Activated T-cell treated with anti-CD3 and anti-CD28 coated beads, Interleukin-2, amount 50 U/mL, for 24 hours (primary cell): ENCODE results near the gene UAP1L1.
A peak's percentile ranks its signal among the peaks of the same experiment; 100 is the strongest.

ENCODE experiments used
- DNase-seq: peaks from one replicate; pipeline ENCODE4 v3.0.0-alpha.2; 2020
- H3K27ac Mint-ChIP-seq: 2 replicates; pipeline ENCODE4 v1.8.0; 2020; ENCODE audit warnings: mild to moderate bottlenecking, mixed read lengths
- H3K27me3 Mint-ChIP-seq: 2 replicates; pipeline ENCODE4 v1.8.0; 2020; ENCODE audit warnings: mixed read lengths
- H3K36me3 Mint-ChIP-seq: 2 replicates; pipeline ENCODE4 v1.8.0; 2020; ENCODE audit warnings: low read depth, mixed read lengths
- H3K4me1 Mint-ChIP-seq: 2 replicates; pipeline ENCODE4 v1.8.0; 2020; ENCODE audit warnings: low read depth, mixed read lengths
- H3K4me3 Mint-ChIP-seq: 2 replicates; pipeline ENCODE4 v1.8.0; 2020; ENCODE audit warnings: mild to moderate bottlenecking, moderate library complexity, mixed read lengths
- H3K9me3 Mint-ChIP-seq: 2 replicates; pipeline ENCODE4 v1.8.0; 2020; ENCODE audit warnings: mixed read lengths

The UAP1L1 gene

DNA sequence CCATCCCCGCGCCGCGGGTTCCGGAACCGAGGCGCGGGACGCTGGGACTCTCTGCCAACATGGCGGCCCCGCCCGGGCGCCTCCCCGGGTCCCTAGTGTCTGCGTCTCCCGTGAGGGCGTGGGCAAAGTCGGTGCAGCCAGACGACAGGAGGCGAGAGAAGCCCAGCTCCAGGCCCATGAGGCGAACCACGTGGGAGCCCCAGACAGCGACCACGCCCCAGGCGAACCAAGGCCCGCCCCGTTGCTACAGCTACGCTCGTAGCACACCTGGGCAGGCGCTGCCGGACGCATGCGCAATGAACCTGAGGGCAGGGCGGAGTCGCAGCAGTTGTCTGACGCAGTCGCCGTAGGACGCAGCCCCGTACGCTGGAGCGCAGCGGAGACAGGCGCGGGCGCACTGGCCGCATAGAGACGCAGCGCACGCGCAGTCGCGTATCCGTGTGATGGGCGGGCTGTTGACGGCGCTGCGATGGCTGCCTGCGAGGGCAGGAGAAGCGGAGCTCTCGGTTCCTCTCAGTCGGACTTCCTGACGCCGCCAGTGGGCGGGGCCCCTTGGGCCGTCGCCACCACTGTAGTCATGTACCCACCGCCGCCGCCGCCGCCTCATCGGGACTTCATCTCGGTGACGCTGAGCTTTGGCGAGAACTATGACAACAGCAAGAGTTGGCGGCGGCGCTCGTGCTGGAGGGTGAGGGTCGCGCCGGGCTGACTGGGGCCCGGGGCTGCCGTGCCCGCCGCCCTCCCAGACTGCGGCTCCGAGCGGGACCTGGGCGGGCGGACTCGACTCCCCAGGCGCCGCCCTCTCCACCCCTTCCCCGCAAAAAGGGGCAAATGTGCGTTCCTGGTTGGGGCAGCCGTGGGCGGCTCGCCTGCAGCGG, 9.5 kb downstream of the UAP1L1 start, which contains the start of gene MAN1B1:
MAN1B1 (plus strand) TSS at position 455 of the 878 bp plus-strand sequence; CDS start at position 470, 15 bp downstream.
- Mint-ChIP-seq H3K4me3 (peak within 1 kb of the TSS; percentile 87), H3K4me1 (peaks cover 44% of the 10 kb centered on the region), H3K9me3 (no peaks in the 10 kb centered on the region), H3K27ac (peak within 1 kb of the TSS; percentile 97), H3K36me3 (peaks cover 59% of the 10 kb centered on the region), H3K27me3 (no peaks in the 10 kb centered on the region)
- DNase-seq, result peak; percentile 99

DNA sequence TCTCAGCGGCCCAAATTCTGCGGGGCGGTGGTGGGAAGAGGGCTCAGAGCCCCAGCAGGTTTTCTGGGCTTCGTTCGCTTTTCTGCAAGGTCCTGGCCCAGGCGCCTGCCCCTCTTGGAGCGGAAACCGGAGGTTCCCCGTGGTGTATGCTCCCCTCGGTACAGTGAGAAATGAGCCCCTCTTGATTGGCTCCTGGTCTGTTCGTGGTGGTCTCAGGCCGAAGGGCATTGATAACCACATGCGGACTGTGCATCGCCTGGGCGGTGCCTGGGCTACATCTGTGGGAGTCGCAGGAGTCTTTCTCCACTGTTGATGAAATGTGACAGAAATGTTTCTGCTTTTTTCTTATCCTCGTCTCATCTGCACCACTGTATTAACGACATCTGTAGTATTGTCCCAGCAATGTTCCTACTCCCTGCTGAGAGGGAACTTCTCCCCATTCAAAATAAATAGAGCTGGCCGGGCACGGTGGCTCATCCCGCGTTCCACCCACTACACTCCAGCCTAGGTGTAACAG, 10.2 kb downstream of the UAP1L1 start:
- Mint-ChIP-seq H3K9me3 (no peaks in the 10 kb centered on the region), H3K36me3 (peaks cover 58% of the 10 kb centered on the region), H3K4me3 (peak overlapping the region; percentile 87), H3K4me1 (peaks cover 44% of the 10 kb centered on the region), H3K27me3 (no peaks in the 10 kb centered on the region), H3K27ac (peak overlapping the region; percentile 92)
- no peak for DNase-seq

DNA sequence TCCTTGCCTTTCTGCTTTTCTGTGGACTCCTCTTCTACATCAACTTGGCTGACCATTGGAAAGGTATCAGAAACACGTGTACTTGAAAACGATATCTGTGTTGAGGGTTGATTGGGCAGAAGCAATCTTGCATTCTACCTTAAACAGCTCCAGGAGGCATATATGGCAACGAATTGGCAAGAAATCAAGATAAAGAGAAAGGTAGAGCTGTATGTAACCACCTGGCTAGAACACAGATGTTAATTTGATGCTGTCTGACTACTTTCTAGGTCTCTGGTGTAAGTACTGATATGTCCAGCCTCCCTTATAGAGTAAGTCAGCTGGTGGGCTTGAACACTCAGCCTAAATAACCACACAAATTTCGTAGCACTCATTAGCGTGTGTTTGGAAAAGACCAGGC, 10.8 kb downstream of the UAP1L1 start:
- Mint-ChIP-seq H3K4me1 (peaks cover 44% of the 10 kb centered on the region), H3K27ac (peak overlapping the region; percentile 92), H3K9me3 (no peaks in the 10 kb centered on the region), H3K27me3 (no peaks in the 10 kb centered on the region), H3K4me3 (peak overlapping the region; percentile 87), H3K36me3 (peaks cover 60% of the 10 kb centered on the region)
- no peak for DNase-seq

DNA sequence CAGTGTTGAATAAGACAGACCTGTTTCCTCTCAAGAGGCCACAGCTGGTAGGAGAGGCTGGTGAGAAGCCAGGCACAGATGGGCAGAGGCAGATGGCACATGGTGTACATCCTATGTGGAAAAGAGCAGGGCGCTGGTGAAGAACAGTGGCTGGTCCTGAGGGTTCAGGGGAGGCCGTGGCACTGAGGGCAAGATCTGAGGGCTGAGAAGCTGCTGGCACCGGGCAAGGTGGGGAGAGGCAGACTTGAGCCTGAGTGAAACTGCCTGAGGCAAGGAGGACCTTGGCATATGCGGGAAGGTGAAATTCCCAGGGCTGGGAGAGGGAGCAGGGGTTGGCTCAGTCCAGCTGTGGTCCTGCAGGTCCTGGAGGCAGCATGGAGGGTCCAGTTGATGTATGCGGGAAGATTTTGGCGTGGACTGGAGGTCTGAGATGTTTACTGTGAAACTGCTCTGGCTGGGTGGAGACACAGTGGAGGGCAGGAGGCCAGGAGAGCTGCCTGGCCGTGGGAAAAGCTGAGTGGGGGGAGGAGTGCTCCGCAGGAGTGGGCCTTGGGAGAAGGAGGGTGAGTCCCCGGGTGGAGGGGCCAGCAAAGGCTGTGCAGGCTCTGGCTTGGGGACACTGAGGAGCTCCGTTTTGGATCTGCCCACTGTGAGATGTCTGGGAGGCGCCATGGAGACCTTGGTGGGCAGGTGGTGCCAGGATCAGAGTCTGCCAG, 12.1 kb downstream of the UAP1L1 start:
- Mint-ChIP-seq H3K4me3 (no peak overlapping the region), H3K36me3 (peaks cover 56% of the 10 kb centered on the region), H3K9me3 (no peaks in the 10 kb centered on the region), H3K27me3 (no peaks in the 10 kb centered on the region), H3K27ac (peak overlapping the region; percentile 92), H3K4me1 (peaks cover 38% of the 10 kb centered on the region)
- DNase-seq, result no peak

DNA sequence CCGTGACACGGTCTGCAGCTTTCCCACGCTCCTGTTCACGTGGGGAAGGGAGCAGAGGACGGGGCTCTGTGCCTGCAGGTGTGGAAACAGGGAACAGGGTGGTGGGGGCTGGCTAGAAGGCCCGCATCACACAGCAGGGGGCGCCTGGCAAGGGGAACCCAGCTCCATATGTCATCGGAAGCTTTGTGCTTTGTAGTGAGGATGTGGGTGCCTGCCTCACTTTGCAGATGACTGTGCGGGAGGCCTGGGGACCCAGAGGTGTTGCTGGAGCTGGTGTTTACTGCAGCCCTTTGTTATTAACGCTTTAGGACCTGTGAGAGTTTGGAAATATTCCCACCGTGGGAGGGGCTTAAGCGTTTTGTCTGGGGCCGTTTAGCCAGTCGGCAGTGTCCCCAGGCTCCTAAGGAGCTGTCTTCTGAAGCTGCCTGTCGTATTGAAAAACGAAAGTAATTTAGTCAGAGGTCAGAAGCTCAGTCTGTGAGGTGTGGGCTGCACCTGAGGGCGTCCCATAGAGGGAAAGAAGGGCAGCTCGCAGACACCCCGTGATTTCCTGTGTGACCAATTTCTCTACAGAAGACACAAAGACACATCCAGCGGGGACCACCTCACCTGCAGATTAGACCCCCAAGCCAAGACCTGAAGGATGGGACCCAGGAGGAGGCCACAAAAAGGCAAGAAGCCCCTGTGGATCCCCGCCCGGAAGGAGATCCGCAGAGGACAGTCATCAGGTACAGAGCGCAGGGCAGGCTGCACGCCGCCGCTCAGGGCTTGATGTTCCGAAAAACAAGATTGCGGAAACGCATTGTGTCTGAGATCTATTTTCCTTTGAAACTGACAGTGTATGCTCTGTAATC, 18.6 kb downstream of the UAP1L1 start:
- Mint-ChIP-seq H3K9me3 (no peaks in the 10 kb centered on the region), H3K4me3 (peak overlapping the region; percentile 79), H3K27me3 (no peaks in the 10 kb centered on the region), H3K36me3 (peaks cover 51% of the 10 kb centered on the region), H3K27ac (peak overlapping the region; percentile 97), H3K4me1 (peaks cover 28% of the 10 kb centered on the region)
- peak; percentile 87 for DNase-seq

DNA sequence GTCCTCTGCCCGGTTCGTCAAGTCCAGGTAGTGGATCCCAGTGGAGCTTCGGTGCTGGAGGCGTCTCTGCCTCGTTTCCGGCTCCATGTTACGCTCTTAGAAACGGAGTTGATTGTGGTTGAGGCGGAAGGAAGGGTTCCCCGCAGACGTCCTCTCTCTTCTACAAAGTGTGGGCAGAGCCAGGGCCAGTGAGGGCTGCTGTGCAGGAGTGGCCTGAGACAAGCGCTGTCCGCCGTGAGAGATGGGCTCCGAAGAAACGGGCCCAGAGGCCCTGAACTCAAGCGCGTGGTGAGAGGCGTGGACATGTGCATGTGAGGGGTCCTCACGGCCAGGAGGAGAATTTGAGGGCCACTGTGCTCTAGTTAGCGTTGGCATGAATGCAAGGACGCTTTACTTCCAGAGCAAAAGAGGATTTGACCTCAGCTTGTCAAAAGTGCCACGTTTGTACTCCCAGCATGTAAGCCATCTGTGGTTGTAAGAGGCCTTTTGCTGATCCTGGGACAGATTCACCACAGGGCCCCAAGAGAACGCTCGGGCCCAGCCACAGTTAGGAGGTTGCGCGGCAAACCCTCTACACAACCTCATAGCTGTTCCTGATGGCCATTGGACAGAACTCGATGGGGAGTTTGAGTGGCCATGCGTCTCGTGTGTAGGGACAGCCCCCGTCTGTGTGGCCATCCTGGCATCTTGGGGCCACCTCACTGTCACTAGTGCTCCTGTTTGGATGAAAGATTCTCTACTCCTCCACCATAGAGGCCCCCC, 19.6 kb downstream of the UAP1L1 start:
- no peaks in the 10 kb centered on the region for H3K9me3 Mint-ChIP-seq
- H3K4me3 Mint-ChIP-seq, result peak overlapping the region; percentile 79
- peak overlapping the region; percentile 97 for H3K27ac Mint-ChIP-seq
- H3K36me3 Mint-ChIP-seq, result peaks cover 43% of the 10 kb centered on the region
- peaks cover 28% of the 10 kb centered on the region for H3K4me1 Mint-ChIP-seq
- DNase-seq, result no peak
- H3K27me3 Mint-ChIP-seq, result no peaks in the 10 kb centered on the region

DNA sequence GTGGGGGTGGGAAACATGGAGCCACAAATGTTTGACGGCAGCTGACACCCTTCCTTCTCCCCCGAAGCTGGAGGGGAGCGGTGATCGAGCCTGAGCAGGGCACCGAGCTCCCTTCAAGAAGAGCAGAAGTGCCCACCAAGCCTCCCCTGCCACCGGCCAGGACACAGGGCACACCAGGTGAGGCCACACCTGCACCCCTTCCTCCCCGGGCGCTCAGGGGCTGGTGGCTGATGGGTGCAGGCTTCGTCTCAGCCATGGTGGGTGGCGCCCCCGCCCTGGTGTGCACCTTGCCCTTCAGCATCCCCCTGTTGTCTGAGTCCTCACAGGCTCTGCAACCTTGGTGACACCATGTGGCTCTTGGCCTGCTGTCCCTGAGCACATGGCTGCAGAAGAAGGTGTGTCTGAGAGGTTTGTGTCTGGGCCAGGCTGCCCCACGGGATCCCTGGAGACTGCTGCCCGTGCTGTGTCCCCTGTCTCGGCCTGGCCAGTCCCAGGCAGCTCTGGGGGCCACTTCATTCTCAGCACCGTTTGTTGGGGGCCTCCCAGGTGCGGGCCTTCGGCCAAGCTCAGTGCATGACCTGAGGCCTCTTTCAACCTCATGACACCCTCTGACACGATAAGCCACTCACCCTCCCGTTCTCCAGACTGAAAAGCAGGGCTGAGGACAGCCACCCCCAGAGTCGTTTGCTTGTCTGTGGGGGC, 20.6 kb downstream of the UAP1L1 start:
- H3K27ac Mint-ChIP-seq, result no peak overlapping the region
- no peak overlapping the region for H3K4me3 Mint-ChIP-seq
- peaks cover 35% of the 10 kb centered on the region for H3K36me3 Mint-ChIP-seq
- H3K27me3 Mint-ChIP-seq, result no peaks in the 10 kb centered on the region
- no peaks in the 10 kb centered on the region for H3K9me3 Mint-ChIP-seq
- peaks cover 28% of the 10 kb centered on the region for H3K4me1 Mint-ChIP-seq
- no peak for DNase-seq

DNA sequence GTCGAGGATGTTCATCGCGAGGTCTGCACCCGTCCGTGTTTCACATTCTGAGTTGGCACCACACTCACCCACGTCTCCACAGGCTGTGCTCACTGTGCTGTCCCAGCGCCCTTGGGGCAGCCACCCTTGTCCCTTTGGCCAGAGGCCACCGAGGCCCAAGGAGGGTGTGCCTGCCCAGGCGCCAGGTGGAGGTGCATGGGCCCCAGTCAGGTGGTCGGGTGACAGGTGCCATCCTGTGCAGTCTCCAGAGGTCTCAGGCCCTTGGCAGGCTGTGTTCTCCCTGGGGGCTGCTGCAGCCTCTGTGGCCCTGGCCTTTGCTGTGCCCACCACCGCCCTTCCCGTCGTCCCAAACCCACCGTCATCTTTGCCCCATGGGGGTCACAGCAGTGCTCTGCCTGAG, 21.9 kb downstream of the UAP1L1 start:
- Mint-ChIP-seq H3K4me3 (no peak overlapping the region), H3K36me3 (peaks cover 31% of the 10 kb centered on the region), H3K27me3 (no peaks in the 10 kb centered on the region), H3K4me1 (peaks cover 26% of the 10 kb centered on the region), H3K27ac (no peak overlapping the region), H3K9me3 (peaks cover 5% of the 10 kb centered on the region)
- DNase-seq, result no peak

DNA sequence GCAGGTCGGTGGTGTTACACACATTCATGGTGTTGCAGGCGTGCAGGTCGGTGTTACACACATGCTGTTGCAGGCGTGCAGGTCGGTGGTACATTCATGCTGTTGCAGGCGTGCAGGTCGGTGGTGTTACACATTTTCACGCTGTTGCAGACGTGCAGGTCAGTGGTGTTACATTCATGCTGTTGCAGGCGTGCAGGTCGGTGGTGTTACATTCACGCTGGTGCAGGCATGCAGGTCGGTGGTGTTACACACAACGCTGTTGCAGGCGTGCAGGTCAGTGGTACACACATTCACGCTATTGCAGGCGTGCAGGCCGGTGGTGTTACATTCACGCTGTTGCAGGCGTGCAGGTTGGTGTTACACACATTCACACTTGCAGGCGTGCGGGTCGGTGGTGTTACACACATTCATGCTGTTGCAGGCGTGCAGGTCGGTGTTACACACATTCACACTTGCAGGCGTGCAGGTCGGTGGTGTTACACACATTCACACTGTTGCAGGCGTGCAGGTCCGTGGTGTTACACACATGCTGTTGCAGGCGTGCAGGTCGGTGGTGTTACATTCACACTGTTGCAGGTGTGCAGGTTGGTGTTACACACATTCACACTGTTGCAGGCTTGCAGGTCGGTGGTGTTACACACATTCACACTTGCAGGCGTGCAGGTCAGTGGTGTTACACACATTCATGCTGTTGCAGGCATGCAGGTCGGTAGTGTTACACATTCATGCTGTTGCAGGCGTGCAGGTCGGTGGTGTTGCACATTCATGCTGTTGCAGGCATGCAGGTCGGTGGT, 26.1 kb downstream of the UAP1L1 start:
- Mint-ChIP-seq H3K27me3 (no peaks in the 10 kb centered on the region), H3K9me3 (peaks cover 5% of the 10 kb centered on the region), H3K4me1 (no peaks in the 10 kb centered on the region), H3K36me3 (peaks cover 21% of the 10 kb centered on the region), H3K4me3 (no peak overlapping the region), H3K27ac (no peak overlapping the region)
- DNase-seq, result no peak

DNA sequence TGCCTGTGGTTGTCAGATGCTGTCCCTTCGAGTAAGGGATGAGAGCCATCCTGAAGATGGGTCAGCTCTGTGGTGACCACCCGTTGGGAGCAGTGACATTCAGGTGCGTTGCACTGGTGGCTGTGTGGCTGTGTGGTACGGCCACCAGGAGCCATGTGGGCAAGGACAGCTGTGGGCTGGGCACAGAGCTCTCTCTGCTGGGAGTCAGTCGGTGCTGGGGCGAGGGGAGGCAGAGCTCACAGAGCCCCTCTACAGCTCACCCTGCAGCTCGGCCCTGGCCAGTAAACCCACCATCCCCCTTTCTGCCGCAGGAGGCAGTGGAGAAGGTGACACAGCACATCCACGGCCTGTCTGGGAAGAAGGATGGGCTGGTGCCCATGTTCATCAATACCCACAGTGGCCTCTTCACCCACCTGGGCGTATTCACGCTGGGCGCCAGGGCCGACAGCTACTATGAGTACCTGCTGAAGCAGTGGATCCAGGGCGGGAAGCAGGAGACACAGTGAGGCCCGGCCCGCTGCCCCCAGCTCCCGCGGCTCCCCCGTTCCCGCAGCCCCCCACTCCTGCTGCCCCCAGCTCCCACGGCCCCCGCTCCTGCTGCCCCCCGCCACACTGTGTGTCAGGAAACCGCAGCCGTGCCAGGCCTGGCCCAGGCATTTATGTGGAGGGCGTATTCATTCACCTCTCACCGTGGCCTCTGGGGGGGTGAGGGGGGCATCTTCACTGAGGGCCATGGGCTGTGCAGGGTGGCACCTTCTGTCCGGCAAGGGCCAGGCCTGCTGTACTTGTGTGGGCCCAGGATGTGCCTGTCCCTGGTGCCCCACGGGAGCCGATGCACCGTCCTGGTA, 28.7 kb downstream of the UAP1L1 start:
- DNase-seq, result no peak
- Mint-ChIP-seq H3K27ac (no peak overlapping the region), H3K4me1 (no peaks in the 10 kb centered on the region), H3K27me3 (no peaks in the 10 kb centered on the region), H3K9me3 (peaks cover 5% of the 10 kb centered on the region), H3K4me3 (no peak overlapping the region), H3K36me3 (peaks cover 39% of the 10 kb centered on the region)

DNA sequence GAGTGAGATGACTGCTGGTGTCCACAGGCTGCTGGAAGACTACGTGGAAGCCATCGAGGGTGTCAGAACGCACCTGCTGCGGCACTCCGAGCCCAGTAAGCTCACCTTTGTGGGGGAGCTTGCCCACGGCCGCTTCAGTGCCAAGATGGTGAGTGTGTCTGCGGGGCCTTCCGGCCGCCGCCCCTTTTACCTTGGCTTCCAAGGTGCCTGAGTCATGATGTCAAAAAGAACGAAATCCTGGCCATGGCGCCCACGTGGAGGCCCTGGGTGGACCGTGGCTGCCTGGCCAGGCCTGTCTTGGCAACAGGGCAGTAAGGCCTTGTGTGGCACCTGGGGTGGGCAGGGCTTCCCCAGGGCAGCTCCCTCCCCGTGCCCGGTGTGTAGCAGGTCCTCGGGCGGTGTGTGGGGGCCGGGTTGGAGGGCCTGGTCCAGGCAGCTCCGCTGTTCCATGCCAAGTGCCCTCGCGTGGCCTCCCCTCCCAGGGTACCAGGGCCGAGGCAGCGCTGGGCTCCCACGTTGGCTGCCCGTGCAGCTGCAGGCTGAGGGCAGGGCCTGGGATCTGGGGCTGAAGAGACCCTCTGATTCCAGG, 29.4 kb downstream of the UAP1L1 start:
- H3K4me1 Mint-ChIP-seq, result no peaks in the 10 kb centered on the region

More for the DNA sequence above, 29.4 kb downstream of the UAP1L1 start:
- no peak for DNase-seq
- Mint-ChIP-seq H3K27ac (no peak overlapping the region), H3K27me3 (no peaks in the 10 kb centered on the region), H3K4me3 (no peak overlapping the region), H3K9me3 (peaks cover 5% of the 10 kb centered on the region), H3K36me3 (peaks cover 44% of the 10 kb centered on the region)
